Brain microvascular endothelial cell (primary cell): ENCODE measurements around the gene BMAL1.

ENCODE experiments used
- DNase-seq: peaks from one replicate; pipeline ENCODE4 v3.0.0-alpha.2; 2020
- H3K27ac ChIP-seq: fragments of 250-450 bp; sonication (Bioruptor Pico); 2 replicates; pipeline ENCODE4 v1.5.1; 2020; ENCODE audit warnings: mild to moderate bottlenecking, moderate library complexity
- H3K27me3 ChIP-seq: fragments of 250-450 bp; sonication (Bioruptor Pico); replicated peaks from 2 replicates; pipeline ENCODE4 v1.5.1; 2020; ENCODE audit warnings: mild to moderate bottlenecking
- H3K36me3 ChIP-seq: fragments of 250-450 bp; sonication (Bioruptor Pico); replicated peaks from 2 replicates; pipeline ENCODE4 v1.5.1; 2020; ENCODE audit warnings: mild to moderate bottlenecking
- H3K4me3 ChIP-seq: 2 replicates; pipeline ENCODE4 v1.5.1; 2011; ENCODE audit warnings: low read depth, mild to moderate bottlenecking, control low read depth, low read length, moderate library complexity
- CTCF ChIP-seq: IDR thresholded peaks from 2 replicates; pipeline ENCODE4 v1.5.1; 2011; ENCODE audit warnings: low read depth, mild to moderate bottlenecking, moderate library complexity, low read length, control low read depth, inconsistent platforms; ENCODE audit errors: missing control alignments
- in situ Hi-C: cut with HindIII; loops from 2 replicates; pipeline ENCODE4 v1.10.0; 2017; ENCODE audit warnings: low sequenced_read_pairs, low pct_ligation_motif_present

Gene BMAL1

DNA sequence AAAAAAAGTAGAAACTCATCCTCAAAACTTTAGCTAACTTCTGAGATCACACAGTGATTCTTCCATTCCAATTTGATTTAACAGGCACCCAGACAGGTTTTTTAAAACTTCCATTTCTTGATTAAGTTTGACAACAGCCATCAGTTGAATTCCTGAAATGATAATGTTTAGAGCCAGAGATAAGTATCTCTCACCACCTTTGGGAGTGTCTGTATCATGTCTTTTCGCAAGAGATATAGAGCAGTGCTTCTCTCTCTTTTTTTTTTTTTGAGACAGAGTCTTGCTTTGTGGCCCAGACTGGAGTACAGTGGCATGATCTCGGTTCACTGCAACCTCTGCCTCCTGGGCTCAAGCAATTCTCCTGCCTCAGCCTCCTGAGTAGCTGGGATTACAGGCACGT, 41.7 kb upstream of the BMAL1 start:
- H3K4me3 ChIP-seq = no peak overlapping the region
- no peaks in the 10 kb centered on the region for H3K36me3 ChIP-seq
- no peak for TF ChIP-seq CTCF
- DNase-seq = no peak
- in situ Hi-C loops = no loop called here
- H3K27me3 ChIP-seq = no peaks in the 10 kb centered on the region
- no peak overlapping the region for H3K27ac ChIP-seq

DNA sequence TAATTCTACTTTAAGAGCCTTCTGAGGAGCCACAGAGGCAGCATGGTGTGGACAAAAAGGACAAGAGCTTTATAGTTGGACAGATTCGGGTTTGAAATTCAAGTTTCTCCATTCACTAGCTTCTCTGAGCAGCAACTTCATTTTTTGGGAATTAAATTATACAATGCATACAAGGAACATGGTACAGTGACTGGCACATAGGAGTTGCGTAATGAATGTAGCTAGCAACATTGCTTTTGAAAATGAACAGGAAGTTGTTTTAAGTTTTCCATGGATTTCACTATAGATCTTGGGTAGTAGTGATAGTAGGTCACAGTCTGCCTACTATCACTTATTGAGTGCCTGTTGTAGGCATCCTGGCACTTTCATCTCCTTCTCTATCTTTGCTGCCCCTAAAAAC, 41.0 kb upstream of the BMAL1 start:
- no peak overlapping the region for H3K4me3 ChIP-seq
- TF ChIP-seq CTCF = no peak
- no peak for DNase-seq
- H3K27me3 ChIP-seq = no peaks in the 10 kb centered on the region
- H3K36me3 ChIP-seq = no peaks in the 10 kb centered on the region
- in situ Hi-C loops = no loop called here
- H3K27ac ChIP-seq = no peak overlapping the region

- no peak overlapping the region for H3K4me3 ChIP-seq
- no peak for DNase-seq
- H3K27me3 ChIP-seq = no peaks in the 10 kb centered on the region
- no peaks in the 10 kb centered on the region for H3K36me3 ChIP-seq
- no peak overlapping the region for H3K27ac ChIP-seq
- in situ Hi-C loops = no loop called here
- no peak for TF ChIP-seq CTCF
These were observed 39.8 kb upstream of the BMAL1 start for GRCh38 chr11:13237761-13238160.

GRCh38 chr11:13238879-13239514, 38.6 kb upstream of the BMAL1 start:
- peak; percentile 92 for TF ChIP-seq CTCF
- peak; percentile 44 for DNase-seq
- in situ Hi-C loops = no loop called here
- no peaks in the 10 kb centered on the region for H3K36me3 ChIP-seq
- H3K4me3 ChIP-seq = no peak overlapping the region
- H3K27me3 ChIP-seq = no peaks in the 10 kb centered on the region
- no peak overlapping the region for H3K27ac ChIP-seq

- H3K27ac ChIP-seq = no peak overlapping the region
- in situ Hi-C loops = no loop called here
- DNase-seq = no peak
- H3K27me3 ChIP-seq = no peaks in the 10 kb centered on the region
- no peaks in the 10 kb centered on the region for H3K36me3 ChIP-seq
- H3K4me3 ChIP-seq = no peak overlapping the region
- no peak for TF ChIP-seq CTCF
These were observed 35.0 kb upstream of the BMAL1 start for GRCh38 chr11:13242564-13242963.
